ENCODE measurements around the gene BUB1.

GRCh38 chr2:110682267-110682666 lies 4.4 kb upstream of the BUB1 start:
- no peak for TF ChIP-seq CTCF (IDR thresholded peaks at IDR 0.05)
- no peak for TF ChIP-seq POLR2A (IDR thresholded peaks at IDR 0.05)

All from adrenal gland (tissue), 5 donors.